SK-N-SH (cell line): ENCODE data around the gene CFDP1. TPM values are rescaled to one million over a fixed set of nuclear protein-coding genes. Genes with fewer than 3 reads are reported as not detected.

ENCODE experiments used
- CTCF ChIA-PET: fragments of 300-600, 350-600 bp; formaldehyde crosslinking; extraction: SDS; loops from one replicate; lab custom pipeline; 2021; lab: Yijun Ruan, JAX
- POLR2A ChIA-PET: fragments of 350-600 bp; sonication (Branson Sonifier 250); formaldehyde crosslinking; extraction: SDS; loops from one replicate; lab custom pipeline; 2020; ENCODE audit warnings: antibody characterized with exemption, inconsistent platforms; lab: Yijun Ruan, JAX
- DNase-seq: peaks from one replicate; pipeline ENCODE4 v3.0.0; 2012
- H2AFZ ChIP-seq: fragments of 200-600 bp; sonication (generic); 2 replicates; pipeline ENCODE4 v1.8.1; 2016; ENCODE audit warnings: antibody characterized with exemption, mild to moderate bottlenecking, low read depth
- H3F3A ChIP-seq: fragments of 200-600 bp; sonication (generic); replicated peaks from 2 replicates; pipeline ENCODE3; 2016; ENCODE audit warnings: antibody characterized with exemption, mild to moderate bottlenecking; ENCODE audit not compliant: insufficient read depth
- H3K27ac ChIP-seq, 2 experiments: fragments of 200-500 bp in 1 of 2; fragments of 200-600 bp in 1 of 2; sonication (Bioruptor generic) in 1 of 2; sonication (generic), shearing (Covaris generic) in 1 of 2; 2 replicates each; pipeline versions ENCODE4 v1.5.1 to v1.6.1; 2014 to 2016; ENCODE audit warnings: low read depth in 2 of 2, inconsistent platforms in 1 of 2, low read length in 1 of 2, mild to moderate bottlenecking in 1 of 2, mixed read lengths in 1 of 2
- H3K27me3 ChIP-seq: fragments of 200-600 bp; sonication (generic), shearing (Covaris generic); 2 replicates; pipeline ENCODE4 v1.6.1; 2016; ENCODE audit warnings: mixed run types; ENCODE audit not compliant: insufficient read depth
- H3K36me3 ChIP-seq, 2 experiments: fragments of 200-500 bp in 1 of 2; fragments of 200-600 bp in 1 of 2; sonication (Bioruptor generic) in 1 of 2; sonication (generic) in 1 of 2; replicated peaks in 1 of 2; 2 replicates each; pipeline versions ENCODE3 to v1.5.1; 2014 to 2016; ENCODE audit warnings: low read length in 1 of 2, mild to moderate bottlenecking in 1 of 2; ENCODE audit not compliant: insufficient read depth in 2 of 2, control insufficient read depth in 1 of 2
- H3K4me1 ChIP-seq, 2 experiments: fragments of 200-500 bp in 1 of 2; fragments of 200-600 bp in 1 of 2; sonication (Bioruptor generic) in 1 of 2; sonication (generic), shearing (Covaris generic) in 1 of 2; 2 replicates each; pipeline versions ENCODE4 v1.5.1 to v1.6.1; 2014 to 2016; ENCODE audit warnings: low read depth in 1 of 2, low read length in 1 of 2, mixed run types in 1 of 2; ENCODE audit not compliant: insufficient read depth in 2 of 2, control insufficient read depth in 1 of 2
- H3K4me2 ChIP-seq: fragments of 200-600 bp; sonication (generic), shearing (Covaris generic); 2 replicates; pipeline ENCODE4 v1.6.1; 2017; ENCODE audit warnings: mixed run types
- H3K4me3 ChIP-seq, 2 experiments: fragments of 200-500 bp in 1 of 2; fragments of 200-600 bp in 1 of 2; sonication (Bioruptor generic) in 1 of 2; sonication (generic), shearing (Covaris generic) in 1 of 2; 2 replicates each; pipeline versions ENCODE4 v1.5.1 to v1.8.1; 2014 to 2016; ENCODE audit warnings: low read depth in 2 of 2, inconsistent platforms in 1 of 2, low read length in 1 of 2, mild to moderate bottlenecking in 1 of 2, mixed read lengths in 1 of 2, moderate library complexity in 1 of 2
- H3K79me2 ChIP-seq: fragments of 200-600 bp; sonication (generic); 2 replicates; pipeline ENCODE4 v1.8.1; 2017; ENCODE audit warnings: mild to moderate bottlenecking; ENCODE audit not compliant: insufficient read depth
- H3K9ac ChIP-seq: fragments of 200-600 bp; sonication (generic); 2 replicates; pipeline ENCODE4 v1.6.1; 2017; ENCODE audit warnings: mixed run types
- H3K9me2 ChIP-seq: fragments of 200-600 bp; sonication (generic); 2 replicates; pipeline ENCODE4 v1.6.1; 2017; ENCODE audit warnings: mixed run types
- H3K9me3 ChIP-seq: fragments of 200-600 bp; sonication (generic); 2 replicates; pipeline ENCODE4 v1.6.1; 2017; ENCODE audit warnings: mixed run types, mild to moderate bottlenecking, moderate library complexity
- H4K20me1 ChIP-seq: fragments of 200-600 bp; sonication (generic); 2 replicates; pipeline ENCODE4 v1.6.1; 2017; ENCODE audit warnings: mild to moderate bottlenecking, mixed run types; ENCODE audit not compliant: insufficient read depth
- CHD2 ChIP-seq: fragments of 150-350 bp; IDR thresholded peaks from 2 replicates; pipeline ENCODE4 v1.6.1; 2018; ENCODE audit warnings: low read length; ENCODE audit not compliant: partially characterized antibody
- ELF1 ChIP-seq: IDR thresholded peaks from 2 replicates; pipeline ENCODE4 v1.4.0; 2012
- FOSL2 ChIP-seq: IDR thresholded peaks from 2 replicates; pipeline ENCODE4 v1.4.0; 2012; ENCODE audit warnings: low read depth, mild to moderate bottlenecking, moderate library complexity, borderline replicate concordance
- GABPA ChIP-seq: IDR thresholded peaks from 2 replicates; pipeline ENCODE4 v1.4.0; 2012; ENCODE audit warnings: low read depth, mild to moderate bottlenecking
- JUND ChIP-seq: IDR thresholded peaks from 2 replicates; pipeline ENCODE4 v1.4.0; 2012
- MEF2A ChIP-seq: IDR thresholded peaks from 2 replicates; pipeline ENCODE4 v1.4.0; 2012; ENCODE audit warnings: low read depth, borderline replicate concordance
- NFIC ChIP-seq: IDR thresholded peaks from 2 replicates; pipeline ENCODE4 v1.4.0; 2012; ENCODE audit warnings: borderline replicate concordance
- NRF1 ChIP-seq: IDR thresholded peaks from 2 replicates; pipeline ENCODE4 v1.6.1; 2012; ENCODE audit warnings: low read depth, mild to moderate bottlenecking, low read length
- RAD21 ChIP-seq: IDR thresholded peaks from 2 replicates; pipeline ENCODE4 v1.6.1; 2012; ENCODE audit warnings: mild to moderate bottlenecking, low read length
- RCOR1 ChIP-seq: fragments of 150-350 bp; IDR thresholded peaks from 2 replicates; pipeline ENCODE4 v1.6.1; 2017; ENCODE audit warnings: antibody characterized with exemption, low read length
- SMC3 ChIP-seq: IDR thresholded peaks from 2 replicates; pipeline ENCODE4 v1.6.1; 2012; ENCODE audit warnings: low read depth, low read length, improper control_type of control experiment
- TAF1 ChIP-seq: IDR thresholded peaks from 2 replicates; pipeline ENCODE4 v1.6.1; 2012; ENCODE audit warnings: low read depth, mild to moderate bottlenecking, low read length, moderate library complexity, borderline replicate concordance
- TCF12 ChIP-seq: IDR thresholded peaks from 2 replicates; pipeline ENCODE4 v1.4.0; 2012
- YY1 ChIP-seq: IDR thresholded peaks from 2 replicates; pipeline ENCODE4 v1.4.0; 2012; ENCODE audit warnings: low read depth, mild to moderate bottlenecking
- WGBS: methylation state at CpG from one replicate; pipeline ENCODE4 v1.1.6; 2017; ENCODE audit warnings: low lambda C conversion rate; 5-methylcytosine and 5-hydroxymethylcytosine counted together
- polyA plus RNA-seq, 3 experiments: library from polyadenylated mRNA; depleted of rRNA; stranded (reverse); fragments of >200 nt; gene quantifications; 2 replicates each; pipeline ENCODE4 v1.2.3, GENCODE V29; 2012
- TF ChIP-seq, protein P1 (sequence below): fragments of 150-350 bp; IDR thresholded peaks from 2 replicates; pipeline ENCODE4 v1.6.1; 2017; ENCODE audit warnings: antibody characterized with exemption, low read length, low read depth, borderline replicate concordance
- TF ChIP-seq, protein P2 (sequence below): fragments of 200-600 bp; sonication (generic); IDR thresholded peaks from 2 replicates; pipeline ENCODE4 v1.6.1; 2017; ENCODE audit warnings: antibody characterized with exemption, mild to moderate bottlenecking, moderate library complexity
- TF ChIP-seq, protein P3 (sequence below): IDR thresholded peaks from 2 replicates; pipeline ENCODE4 v1.4.0; 2012; ENCODE audit warnings: low read depth, borderline replicate concordance
- TF ChIP-seq, protein P4 (sequence below): IDR thresholded peaks from 2 replicates; pipeline ENCODE4 v1.4.0; 2012; ENCODE audit warnings: low read depth, borderline replicate concordance
- TF ChIP-seq, protein P5 (sequence below): IDR thresholded peaks from 2 replicates; pipeline ENCODE4 v1.4.0; 2012; ENCODE audit warnings: low read depth

CFDP1 gene
- polyA plus RNA-seq, 1 of the 3 experiments (the other 2 are of a cell fraction) = 46.0 TPM

DNA sequence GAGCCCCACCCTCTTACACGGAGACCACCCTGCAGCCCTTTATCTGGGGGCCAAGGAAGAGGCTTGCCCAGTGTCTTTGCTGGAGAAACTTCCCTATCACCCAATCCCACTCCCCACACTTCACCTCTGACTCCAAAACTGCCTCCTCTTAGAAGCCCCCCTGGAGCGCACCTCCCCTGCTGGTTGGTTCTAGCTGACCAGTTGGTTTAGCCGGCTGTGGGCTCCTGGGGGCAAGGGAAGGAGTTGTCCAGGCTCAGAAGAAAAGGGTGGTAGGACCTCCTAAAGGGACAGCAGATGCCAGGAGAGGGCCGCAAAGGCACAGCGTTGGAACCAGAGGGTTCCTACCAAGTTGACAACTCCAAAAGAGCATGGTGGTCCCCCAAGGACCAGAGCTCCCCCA is 183.9 kb downstream of the CFDP1 start (continued):
- no peak for TF ChIP-seq RAD21

DNA sequence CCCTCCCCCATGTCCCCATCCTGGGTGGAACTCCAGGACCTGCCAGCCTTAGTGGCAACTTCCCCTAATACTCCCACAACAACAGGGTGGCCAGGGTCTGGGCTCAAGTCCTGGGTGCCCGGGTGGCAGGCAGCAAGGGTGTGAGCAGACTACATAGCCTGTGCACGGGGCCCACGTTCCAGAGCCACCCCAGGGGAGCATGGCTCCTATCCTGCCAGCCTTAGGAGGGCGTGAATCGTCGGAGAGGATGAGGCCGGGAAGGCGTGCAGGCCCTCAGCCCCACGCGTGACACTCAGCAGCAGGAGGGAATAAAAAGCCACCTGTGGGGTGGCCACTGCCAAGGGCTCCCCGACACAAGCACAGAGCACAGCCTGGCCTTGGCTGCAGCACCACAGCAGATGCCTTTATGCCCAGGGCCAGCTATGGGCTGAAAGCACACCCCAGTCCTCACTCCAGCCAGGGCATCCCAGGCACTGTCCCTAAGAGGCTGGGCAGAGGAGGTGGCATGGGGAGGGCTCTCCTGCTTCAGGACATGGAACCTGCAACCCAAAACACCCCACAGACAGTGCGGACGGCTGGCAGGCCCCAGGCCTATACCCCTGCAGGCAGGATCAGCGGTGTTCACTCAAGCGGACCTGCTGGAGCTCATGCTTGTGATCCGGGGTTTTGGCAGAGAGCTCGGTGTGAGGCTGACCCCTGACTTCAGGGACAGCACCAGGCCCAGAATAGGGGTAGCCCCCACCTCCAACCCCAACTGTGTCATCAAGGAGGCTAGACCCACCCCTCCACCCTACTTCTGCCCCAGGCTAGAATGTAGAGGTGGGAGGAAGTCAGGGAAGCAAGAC is 184.5 kb downstream of the CFDP1 start:
- peaks cover 0 to 3% of the 10 kb centered on the region in 2 experiments for H3K36me3 ChIP-seq
- H3K9me2 ChIP-seq = no peaks in the 10 kb centered on the region
- H3K9me3 ChIP-seq = no peaks in the 10 kb centered on the region
- no peak for TF ChIP-seq TAF1
- no peak for TF ChIP-seq YY1
- TF ChIP-seq NRF1 = no peak
- no peak for TF ChIP-seq FOSL2
- no peak for TF ChIP-seq MEF2A
- TF ChIP-seq NFIC = no peak
- TF ChIP-seq CHD2 = no peak
- no peak for TF ChIP-seq SMC3
- TF ChIP-seq, protein P1, sequence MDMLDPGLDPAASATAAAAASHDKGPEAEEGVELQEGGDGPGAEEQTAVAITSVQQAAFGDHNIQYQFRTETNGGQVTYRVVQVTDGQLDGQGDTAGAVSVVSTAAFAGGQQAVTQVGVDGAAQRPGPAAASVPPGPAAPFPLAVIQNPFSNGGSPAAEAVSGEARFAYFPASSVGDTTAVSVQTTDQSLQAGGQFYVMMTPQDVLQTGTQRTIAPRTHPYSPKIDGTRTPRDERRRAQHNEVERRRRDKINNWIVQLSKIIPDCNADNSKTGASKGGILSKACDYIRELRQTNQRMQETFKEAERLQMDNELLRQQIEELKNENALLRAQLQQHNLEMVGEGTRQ = no peak
- TF ChIP-seq JUND = no peak
- TF ChIP-seq, protein P2, sequence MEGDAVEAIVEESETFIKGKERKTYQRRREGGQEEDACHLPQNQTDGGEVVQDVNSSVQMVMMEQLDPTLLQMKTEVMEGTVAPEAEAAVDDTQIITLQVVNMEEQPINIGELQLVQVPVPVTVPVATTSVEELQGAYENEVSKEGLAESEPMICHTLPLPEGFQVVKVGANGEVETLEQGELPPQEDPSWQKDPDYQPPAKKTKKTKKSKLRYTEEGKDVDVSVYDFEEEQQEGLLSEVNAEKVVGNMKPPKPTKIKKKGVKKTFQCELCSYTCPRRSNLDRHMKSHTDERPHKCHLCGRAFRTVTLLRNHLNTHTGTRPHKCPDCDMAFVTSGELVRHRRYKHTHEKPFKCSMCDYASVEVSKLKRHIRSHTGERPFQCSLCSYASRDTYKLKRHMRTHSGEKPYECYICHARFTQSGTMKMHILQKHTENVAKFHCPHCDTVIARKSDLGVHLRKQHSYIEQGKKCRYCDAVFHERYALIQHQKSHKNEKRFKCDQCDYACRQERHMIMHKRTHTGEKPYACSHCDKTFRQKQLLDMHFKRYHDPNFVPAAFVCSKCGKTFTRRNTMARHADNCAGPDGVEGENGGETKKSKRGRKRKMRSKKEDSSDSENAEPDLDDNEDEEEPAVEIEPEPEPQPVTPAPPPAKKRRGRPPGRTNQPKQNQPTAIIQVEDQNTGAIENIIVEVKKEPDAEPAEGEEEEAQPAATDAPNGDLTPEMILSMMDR = no peak
- TF ChIP-seq, protein P3, sequence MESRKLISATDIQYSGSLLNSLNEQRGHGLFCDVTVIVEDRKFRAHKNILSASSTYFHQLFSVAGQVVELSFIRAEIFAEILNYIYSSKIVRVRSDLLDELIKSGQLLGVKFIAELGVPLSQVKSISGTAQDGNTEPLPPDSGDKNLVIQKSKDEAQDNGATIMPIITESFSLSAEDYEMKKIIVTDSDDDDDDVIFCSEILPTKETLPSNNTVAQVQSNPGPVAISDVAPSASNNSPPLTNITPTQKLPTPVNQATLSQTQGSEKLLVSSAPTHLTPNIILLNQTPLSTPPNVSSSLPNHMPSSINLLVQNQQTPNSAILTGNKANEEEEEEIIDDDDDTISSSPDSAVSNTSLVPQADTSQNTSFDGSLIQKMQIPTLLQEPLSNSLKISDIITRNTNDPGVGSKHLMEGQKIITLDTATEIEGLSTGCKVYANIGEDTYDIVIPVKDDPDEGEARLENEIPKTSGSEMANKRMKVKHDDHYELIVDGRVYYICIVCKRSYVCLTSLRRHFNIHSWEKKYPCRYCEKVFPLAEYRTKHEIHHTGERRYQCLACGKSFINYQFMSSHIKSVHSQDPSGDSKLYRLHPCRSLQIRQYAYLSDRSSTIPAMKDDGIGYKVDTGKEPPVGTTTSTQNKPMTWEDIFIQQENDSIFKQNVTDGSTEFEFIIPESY = no peak
- TF ChIP-seq RCOR1 = no peak
- TF ChIP-seq GABPA = no peak
- TF ChIP-seq, protein P4, sequence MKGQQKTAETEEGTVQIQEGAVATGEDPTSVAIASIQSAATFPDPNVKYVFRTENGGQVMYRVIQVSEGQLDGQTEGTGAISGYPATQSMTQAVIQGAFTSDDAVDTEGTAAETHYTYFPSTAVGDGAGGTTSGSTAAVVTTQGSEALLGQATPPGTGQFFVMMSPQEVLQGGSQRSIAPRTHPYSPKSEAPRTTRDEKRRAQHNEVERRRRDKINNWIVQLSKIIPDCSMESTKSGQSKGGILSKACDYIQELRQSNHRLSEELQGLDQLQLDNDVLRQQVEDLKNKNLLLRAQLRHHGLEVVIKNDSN = no peak
- TF ChIP-seq, protein P5, sequence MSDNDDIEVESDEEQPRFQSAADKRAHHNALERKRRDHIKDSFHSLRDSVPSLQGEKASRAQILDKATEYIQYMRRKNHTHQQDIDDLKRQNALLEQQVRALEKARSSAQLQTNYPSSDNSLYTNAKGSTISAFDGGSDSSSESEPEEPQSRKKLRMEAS = no peak
- TF ChIP-seq TCF12 = no peak
- TF ChIP-seq ELF1 = no peak
- no peaks in the 10 kb centered on the region for H3K27me3 ChIP-seq
- peaks cover 32% of the 10 kb centered on the region for H3F3A ChIP-seq
- H2AFZ ChIP-seq = no peak overlapping the region
- H3K4me1 ChIP-seq = peaks cover 76% of the 10 kb centered on the region in 2 experiments
- H3K4me2 ChIP-seq = peak overlapping the region; percentile 81
- WGBS = 84% methylated on average over 11 of the region's 17 CpGs
- POLR2A ChIA-PET = no interaction called here
- H4K20me1 ChIP-seq = peaks cover 66% of the 10 kb centered on the region
- H3K79me2 ChIP-seq = peaks cover 94% of the 10 kb centered on the region
- no peak for DNase-seq
- peak overlapping the region in 1 of 2 experiments; percentile 88; a peak in 1 of 4 replicates for H3K4me3 ChIP-seq
- H3K27ac ChIP-seq = peak overlapping the region in 1 of 2 experiments; percentile 98; a peak in 2 of 4 replicates
- CTCF ChIA-PET = interaction anchor here (1.6 to 3.1 kb wide), 4 partner anchors 9 to 144 kb away, joined by 7 to 25 read pairs (median 10); no protein-coding TSS in a partner anchor
- peak overlapping the region; percentile 98 for H3K9ac ChIP-seq
